A673 (cell line): Measurements from ENCODE around the gene TJP1. TPM values are rescaled to one million over a fixed set of nuclear protein-coding genes. Genes with fewer than 3 reads are reported as not detected.
A peak's percentile ranks its signal among the peaks of the same experiment; 100 is the strongest.

Experiments used
- BruUV-seq: library from RNA; stranded (reverse); fragments of 400-500 nt; replicated peaks from 2 replicates; lab custom pipeline; 2021; lab: Mats Ljungman, UMichigan
- CTCF ChIA-PET: fragments of 300-600 bp; sonication (Branson Sonifier 250); formaldehyde crosslinking; loops from one replicate; lab custom pipeline; 2022; ENCODE audit warnings: antibody characterized with exemption; lab: Charles Lee
- POLR2A ChIA-PET: fragments of 300-600 bp; sonication (Branson Sonifier 250); formaldehyde crosslinking; loops from one replicate; lab custom pipeline; 2022; ENCODE audit warnings: antibody characterized with exemption; ENCODE audit not compliant: low non-redundant PET; lab: Charles Lee
- DNase-seq: peaks from one replicate; pipeline ENCODE4 v3.0.0-alpha.2; 2015; ENCODE audit warnings: low spot score
- H3K27ac ChIP-seq: fragments of 200-600 bp; sonication (generic); 2 replicates; pipeline ENCODE4 v1.5.1; 2016; ENCODE audit warnings: mixed run types, low read depth, mild to moderate bottlenecking, mixed read lengths, antibody characterized with exemption, low read length; ENCODE audit not compliant: poor library complexity, severe bottlenecking
- H3K27me3 ChIP-seq: fragments of 200-600 bp; sonication (generic); replicated peaks from 2 replicates; pipeline ENCODE4 v1.6.1; 2017; ENCODE audit warnings: mixed run types, low read depth, mild to moderate bottlenecking, mixed read lengths, antibody characterized with exemption, low read length; ENCODE audit not compliant: insufficient read depth, poor library complexity
- H3K36me3 ChIP-seq: fragments of 200-600 bp; sonication (generic); 2 replicates; pipeline ENCODE4 v1.6.1; 2016; ENCODE audit warnings: mixed run types, mild to moderate bottlenecking, mixed read lengths, antibody characterized with exemption, low read length; ENCODE audit not compliant: insufficient read depth, poor library complexity, severe bottlenecking
- H3K4me1 ChIP-seq: fragments of 200-600 bp; sonication (generic); 2 replicates; pipeline ENCODE4 v1.6.1; 2017; ENCODE audit warnings: mixed run types, mild to moderate bottlenecking, mixed read lengths, antibody characterized with exemption, low read length; ENCODE audit not compliant: insufficient read depth, poor library complexity, severe bottlenecking
- H3K4me3 ChIP-seq: fragments of 200-600 bp; sonication (generic); 2 replicates; pipeline ENCODE4 v1.5.1; 2016; ENCODE audit warnings: low read depth, mixed run types, mild to moderate bottlenecking, mixed read lengths, low read length; ENCODE audit not compliant: poor library complexity, severe bottlenecking
- H3K9me3 ChIP-seq: fragments of 200-600 bp; sonication (generic); 2 replicates; pipeline ENCODE4 v1.6.1; 2016; ENCODE audit warnings: mixed run types, low read depth, mild to moderate bottlenecking, mixed read lengths, antibody characterized with exemption, low read length; ENCODE audit not compliant: poor library complexity, severe bottlenecking
- EZH2 ChIP-seq: fragments of 200-600 bp; sonication (generic); IDR thresholded peaks from 2 replicates; pipeline ENCODE4 v1.6.1; 2017; ENCODE audit warnings: borderline replicate concordance, low read depth, mild to moderate bottlenecking, mixed read lengths, antibody characterized with exemption, low read length; ENCODE audit not compliant: poor library complexity, severe bottlenecking
- intact Hi-C: fragments of 100-400 bp; cut with micrococcal nuclease; formaldehyde crosslinking; loops from one replicate; pipeline ENCODE4 v1.10.0; 2022; ENCODE audit not compliant: unreplicated experiment
- total RNA-seq: library from RNA; stranded (reverse); gene quantifications from 2 replicates; pipeline ENCODE4 v1.2.3, GENCODE V29; 2021
- TF ChIP-seq, protein P1 (sequence below): fragments of 300-800, 200-600 bp; sonication (generic); conservative IDR thresholded peaks from 2 replicates; pipeline ENCODE4 v1.5.1; 2017; ENCODE audit warnings: low read depth, mild to moderate bottlenecking, antibody characterized with exemption, low read length, moderate library complexity, mixed read lengths

The TJP1 gene
- total RNA-seq, 1 experiment from 2014 or later = 34.7 TPM

DNA sequence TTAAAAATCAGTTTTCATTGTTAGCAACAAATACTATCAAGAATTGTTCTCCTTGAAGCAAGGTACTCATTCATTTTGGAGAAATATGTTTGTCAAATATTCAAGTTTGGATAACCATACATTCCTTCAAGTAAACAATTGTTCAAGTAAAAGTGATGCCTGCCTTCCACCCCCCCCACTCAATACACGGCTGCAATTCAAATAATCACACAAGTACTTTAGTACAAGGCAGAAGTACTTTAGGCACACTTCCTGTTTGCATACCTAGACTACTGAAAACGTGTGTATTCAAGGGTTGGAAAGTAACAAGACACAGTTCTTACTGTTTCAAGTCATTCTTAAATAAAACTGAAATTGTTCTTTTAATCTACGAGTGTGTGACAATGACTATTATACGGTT, 45.4 kb downstream of the TJP1 start:
- BruUV-seq = no TSS peak
- ChIA-PET CTCF (no interaction called here), POLR2A (no interaction called here)
- DNase-seq = no peak
- Histone ChIP-seq H3K27ac (no peak overlapping the region), H3K27me3 (no peaks in the 10 kb centered on the region), H3K36me3 (no peaks in the 10 kb centered on the region), H3K4me3 (no peak overlapping the region), H3K9me3 (no peaks in the 10 kb centered on the region), H3K4me1 (peaks cover 3% of the 10 kb centered on the region)
- intact Hi-C loops = no loop called here
- TF ChIP-seq, protein P1, sequence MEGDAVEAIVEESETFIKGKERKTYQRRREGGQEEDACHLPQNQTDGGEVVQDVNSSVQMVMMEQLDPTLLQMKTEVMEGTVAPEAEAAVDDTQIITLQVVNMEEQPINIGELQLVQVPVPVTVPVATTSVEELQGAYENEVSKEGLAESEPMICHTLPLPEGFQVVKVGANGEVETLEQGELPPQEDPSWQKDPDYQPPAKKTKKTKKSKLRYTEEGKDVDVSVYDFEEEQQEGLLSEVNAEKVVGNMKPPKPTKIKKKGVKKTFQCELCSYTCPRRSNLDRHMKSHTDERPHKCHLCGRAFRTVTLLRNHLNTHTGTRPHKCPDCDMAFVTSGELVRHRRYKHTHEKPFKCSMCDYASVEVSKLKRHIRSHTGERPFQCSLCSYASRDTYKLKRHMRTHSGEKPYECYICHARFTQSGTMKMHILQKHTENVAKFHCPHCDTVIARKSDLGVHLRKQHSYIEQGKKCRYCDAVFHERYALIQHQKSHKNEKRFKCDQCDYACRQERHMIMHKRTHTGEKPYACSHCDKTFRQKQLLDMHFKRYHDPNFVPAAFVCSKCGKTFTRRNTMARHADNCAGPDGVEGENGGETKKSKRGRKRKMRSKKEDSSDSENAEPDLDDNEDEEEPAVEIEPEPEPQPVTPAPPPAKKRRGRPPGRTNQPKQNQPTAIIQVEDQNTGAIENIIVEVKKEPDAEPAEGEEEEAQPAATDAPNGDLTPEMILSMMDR = no peak
- no peak for TF ChIP-seq EZH2

DNA sequence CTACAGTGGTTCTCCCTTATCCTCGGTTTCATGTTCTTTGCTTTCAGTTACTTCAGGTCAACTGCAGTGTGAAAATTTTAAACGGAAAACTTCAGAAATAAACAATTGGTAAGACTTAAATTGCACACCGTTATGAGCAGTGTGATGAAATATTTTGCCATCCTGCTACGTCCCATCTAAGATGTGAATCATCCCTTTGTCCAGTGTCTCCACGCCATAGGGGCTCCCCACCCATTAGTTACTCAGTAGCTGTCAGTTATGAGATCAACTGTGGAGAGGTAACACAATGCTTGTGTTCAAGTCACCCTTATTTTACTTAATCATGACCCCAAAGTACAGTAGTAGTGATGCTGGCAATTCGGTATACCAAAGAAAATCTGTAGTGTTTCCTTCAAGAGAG, 47.4 kb downstream of the TJP1 start:
- Histone ChIP-seq H3K36me3 (no peaks in the 10 kb centered on the region), H3K27me3 (no peaks in the 10 kb centered on the region), H3K27ac (no peak overlapping the region), H3K4me3 (no peak overlapping the region), H3K9me3 (no peaks in the 10 kb centered on the region), H3K4me1 (peaks cover 3% of the 10 kb centered on the region)
- BruUV-seq = no TSS peak
- ChIA-PET POLR2A (no interaction called here), CTCF (no interaction called here)
- intact Hi-C loops = no loop called here
- TF ChIP-seq, protein P1 = no peak
- TF ChIP-seq EZH2 = no peak
- DNase-seq = peak; percentile 3

DNA sequence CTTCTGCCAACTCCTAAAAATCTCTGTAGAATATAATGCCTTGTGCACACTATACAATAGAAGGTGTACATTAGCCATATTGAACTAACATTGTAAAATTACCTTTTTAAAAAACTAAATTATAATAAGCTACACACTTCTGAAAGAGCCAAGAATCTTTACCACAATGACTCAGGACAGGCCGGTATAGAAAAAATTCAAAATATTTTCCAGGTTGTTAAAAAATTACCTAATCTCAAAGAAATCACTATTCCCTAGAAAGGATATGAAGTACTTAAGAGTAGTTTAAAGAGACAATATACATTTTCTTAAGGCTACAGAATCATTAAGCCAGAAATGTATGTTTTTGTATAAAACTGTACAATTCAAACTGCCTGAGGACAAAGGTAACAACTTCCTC, 48.5 kb downstream of the TJP1 start:
- no peak for DNase-seq
- no peak overlapping the region for H3K27ac ChIP-seq
- no TSS peak for BruUV-seq
- no peaks in the 10 kb centered on the region for H3K36me3 ChIP-seq
- H3K4me1 ChIP-seq = peaks cover 3% of the 10 kb centered on the region
- no peak overlapping the region for H3K4me3 ChIP-seq
- intact Hi-C loops = no loop called here
- POLR2A ChIA-PET = no interaction called here
- TF ChIP-seq EZH2 = no peak
- TF ChIP-seq, protein P1 = no peak
- CTCF ChIA-PET = no interaction called here
- no peaks in the 10 kb centered on the region for H3K27me3 ChIP-seq
- no peaks in the 10 kb centered on the region for H3K9me3 ChIP-seq
